GM19452 (cell line): ENCODE results near the gene HDC.

ENCODE experiments used
- ATAC-seq: cut with Tn5 transposase; IDR thresholded peaks from one replicate; pipeline ENCODE4 v1.9.1; 2021; ENCODE audit not compliant: unreplicated experiment

The HDC gene, protein sequence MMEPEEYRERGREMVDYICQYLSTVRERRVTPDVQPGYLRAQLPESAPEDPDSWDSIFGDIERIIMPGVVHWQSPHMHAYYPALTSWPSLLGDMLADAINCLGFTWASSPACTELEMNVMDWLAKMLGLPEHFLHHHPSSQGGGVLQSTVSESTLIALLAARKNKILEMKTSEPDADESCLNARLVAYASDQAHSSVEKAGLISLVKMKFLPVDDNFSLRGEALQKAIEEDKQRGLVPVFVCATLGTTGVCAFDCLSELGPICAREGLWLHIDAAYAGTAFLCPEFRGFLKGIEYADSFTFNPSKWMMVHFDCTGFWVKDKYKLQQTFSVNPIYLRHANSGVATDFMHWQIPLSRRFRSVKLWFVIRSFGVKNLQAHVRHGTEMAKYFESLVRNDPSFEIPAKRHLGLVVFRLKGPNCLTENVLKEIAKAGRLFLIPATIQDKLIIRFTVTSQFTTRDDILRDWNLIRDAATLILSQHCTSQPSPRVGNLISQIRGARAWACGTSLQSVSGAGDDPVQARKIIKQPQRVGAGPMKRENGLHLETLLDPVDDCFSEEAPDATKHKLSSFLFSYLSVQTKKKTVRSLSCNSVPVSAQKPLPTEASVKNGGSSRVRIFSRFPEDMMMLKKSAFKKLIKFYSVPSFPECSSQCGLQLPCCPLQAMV

GRCh38 chr15:50265620-50266019 lies at the start of gene HDC:
Gene HDC, minus strand, starts transcription at chr15:50265726. Its CDS starts 103 bp downstream, at chr15:50265623.
- ATAC-seq, result no peak

DNA sequence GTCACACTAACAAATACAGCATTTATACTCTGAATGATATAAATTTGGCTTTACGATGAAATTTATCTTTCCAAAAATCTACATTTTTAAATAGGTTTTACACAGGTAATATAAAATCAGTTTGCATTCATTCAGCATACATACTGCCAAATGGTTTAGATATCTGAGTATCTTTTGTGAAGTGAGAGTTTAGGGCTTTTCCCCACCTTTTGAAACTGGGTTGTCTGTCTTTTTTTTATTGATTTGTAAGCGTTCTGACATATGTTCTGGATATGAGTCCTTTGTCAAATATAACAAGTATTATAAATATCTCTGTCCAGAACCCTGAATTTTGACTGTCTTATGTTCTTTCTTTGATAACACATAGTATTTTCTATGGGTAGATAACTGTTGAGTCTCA lies 47.1 kb upstream of the HDC start:
- ATAC-seq, result no peak

GRCh38 chr15:50307799-50308198 lies 42.3 kb upstream of the HDC start:
- no peak for ATAC-seq

GRCh38 chr15:50304836-50305235 lies 39.3 kb upstream of the HDC start:
- no peak for ATAC-seq

- ATAC-seq, result no peak
Observed at GRCh38 chr15:50302581-50302980, 37.1 kb upstream of the HDC start.

- no peak for ATAC-seq
Observed at GRCh38 chr15:50298340-50298739, 32.8 kb upstream of the HDC start.

GRCh38 chr15:50295966-50296365 lies 30.4 kb upstream of the HDC start:
- no peak for ATAC-seq

DNA sequence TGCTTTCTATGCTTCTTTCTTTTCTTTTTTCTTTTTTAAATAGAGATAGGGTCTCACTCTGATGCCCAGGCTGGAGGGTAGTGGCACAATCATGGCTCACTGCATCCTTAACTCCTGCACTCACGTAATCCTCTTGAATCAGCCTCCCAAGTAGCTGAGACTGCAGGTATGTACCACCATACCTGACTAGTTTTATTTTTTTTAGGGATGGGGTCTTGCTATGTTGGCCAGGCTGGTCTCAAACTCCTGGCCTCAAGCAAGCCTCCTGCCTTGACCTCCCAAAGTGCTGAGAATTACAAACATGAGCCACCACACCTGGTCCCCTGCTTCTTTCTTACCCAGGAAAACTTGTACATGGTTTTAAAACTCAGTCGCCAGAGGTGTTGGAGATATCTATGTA lies 24.2 kb upstream of the HDC start:
- no peak for ATAC-seq

DNA sequence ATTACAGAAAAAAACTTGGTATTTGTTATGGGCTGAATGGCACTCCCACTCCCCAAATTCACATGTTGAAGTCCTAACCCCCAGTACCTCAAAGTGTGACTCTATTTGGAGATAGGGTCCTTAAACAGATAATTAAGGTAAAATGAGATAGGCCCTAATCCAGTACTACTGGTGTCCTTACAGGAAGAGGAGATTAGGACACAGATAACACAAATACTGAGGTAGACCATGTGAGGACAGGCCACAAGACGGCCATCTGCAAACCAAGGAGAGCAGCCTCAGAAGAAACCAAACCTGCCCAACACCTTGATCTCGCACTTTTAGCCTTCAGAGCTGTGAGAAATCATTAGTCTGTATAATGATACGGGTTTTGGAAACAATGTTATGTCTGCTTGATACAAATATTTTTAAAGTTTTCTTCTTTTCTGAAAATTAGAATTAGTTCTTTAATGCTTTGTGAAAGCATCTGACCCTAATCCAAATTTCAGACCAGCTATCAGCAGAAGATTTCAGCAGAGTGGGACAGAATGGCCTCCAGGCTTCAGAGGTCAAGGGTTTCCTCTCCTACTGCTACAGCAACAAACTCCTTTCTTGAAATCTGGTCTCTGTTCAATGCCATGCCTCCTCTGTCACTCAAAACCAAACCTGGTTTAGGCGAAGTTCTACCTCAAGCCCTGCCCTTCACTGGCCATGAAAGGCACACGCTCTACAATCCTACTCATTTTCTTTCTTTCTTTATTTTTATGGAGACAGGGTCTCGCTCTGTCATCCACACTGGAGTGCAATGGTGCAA lies 22.0 kb upstream of the HDC start:
- no peak for ATAC-seq

- no peak for ATAC-seq
Observed at GRCh38 chr15:50281427-50281826, 15.9 kb upstream of the HDC start.

DNA sequence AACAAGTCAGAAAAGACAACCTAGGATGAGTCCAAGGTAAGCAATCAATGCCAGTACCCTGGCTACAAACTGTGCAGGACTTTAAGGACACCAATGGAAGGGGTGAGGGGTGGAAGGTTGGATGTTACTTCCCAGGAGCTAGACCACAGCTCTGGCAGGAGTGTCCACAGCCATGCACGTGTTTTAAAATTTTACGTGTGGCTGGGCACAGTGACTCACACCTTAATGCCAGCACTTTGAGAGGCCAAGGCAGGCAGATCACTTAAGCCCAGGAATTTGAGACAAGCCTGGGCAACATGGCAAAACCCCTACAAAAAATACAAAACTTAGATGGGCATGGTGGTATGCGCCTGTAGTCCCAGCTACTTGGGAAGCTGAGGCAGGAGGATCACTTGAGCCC lies 14.7 kb upstream of the HDC start:
- ATAC-seq, result no peak

GRCh38 chr15:50278496-50278895 lies 13.0 kb upstream of the HDC start:
- ATAC-seq, result no peak

- no peak for ATAC-seq
Observed at GRCh38 chr15:50277370-50277769, 11.8 kb upstream of the HDC start.

DNA sequence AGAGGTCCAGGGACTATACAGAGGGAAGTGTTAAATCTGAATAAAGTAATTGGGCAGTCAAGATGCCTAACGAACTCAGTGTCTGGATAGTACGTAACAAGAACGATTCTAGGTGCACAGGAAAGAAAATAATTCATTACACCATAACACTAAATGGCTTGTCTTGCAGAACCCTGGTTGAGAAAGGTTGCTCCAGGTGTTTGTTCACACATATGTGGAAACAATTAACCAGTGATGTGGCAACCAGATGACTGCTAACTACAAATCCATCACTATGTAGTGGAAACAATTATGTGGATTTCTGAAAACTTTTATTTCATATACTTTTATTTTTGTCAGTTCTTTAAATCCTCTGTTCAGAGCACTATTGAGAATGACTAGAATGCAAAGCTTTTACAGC lies 10.4 kb upstream of the HDC start:
- ATAC-seq, result no peak

GRCh38 chr15:50275091-50275490 lies 9.6 kb upstream of the HDC start:
- ATAC-seq, result no peak

GRCh38 chr15:50267577-50267976 lies 2.1 kb upstream of the HDC start:
- ATAC-seq, result no peak

- ATAC-seq, result no peak
Observed at GRCh38 chr15:50262533-50262932, 3.0 kb downstream of the HDC start.

GRCh38 chr15:50261981-50262380 lies 3.5 kb downstream of the HDC start:
- ATAC-seq, result no peak

- peak; percentile 49 for ATAC-seq
Observed at GRCh38 chr15:50260969-50261496, 4.5 kb downstream of the HDC start.

- no peak for ATAC-seq
Observed at GRCh38 chr15:50259276-50259675, 6.2 kb downstream of the HDC start.

DNA sequence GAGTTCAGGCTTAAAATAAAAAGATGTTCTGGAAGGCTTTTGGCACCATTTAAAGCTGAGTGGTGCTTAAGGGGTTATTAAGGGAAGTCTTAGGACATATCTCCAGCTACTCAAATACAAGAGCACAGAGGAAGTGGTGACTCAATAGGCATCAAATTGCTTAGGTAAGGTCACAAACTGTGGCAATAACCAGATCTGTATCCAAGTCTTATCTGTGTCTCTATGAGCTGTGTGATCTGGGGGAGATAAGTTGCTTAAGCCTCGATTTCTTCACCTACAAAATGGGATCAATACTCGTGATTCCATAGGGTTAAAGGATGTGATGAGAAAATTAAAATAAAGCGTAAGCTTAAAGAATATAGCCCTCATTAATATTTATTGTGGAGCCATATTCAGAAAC lies 7.6 kb downstream of the HDC start:
- no peak for ATAC-seq

- no peak for ATAC-seq
Observed at GRCh38 chr15:50257332-50257731, 8.2 kb downstream of the HDC start.
